ENCODE results near the gene EIF2A. TPM values are rescaled to one million over a fixed set of nuclear protein-coding genes. Genes with fewer than 3 reads are reported as not detected.

EIF2A gene
- total and polyA plus RNA-seq, 2 of the 13 experiments (the other 11 are each of a cell fraction or from before 2014, with no cell fraction given) = 124 to 139 TPM

DNA sequence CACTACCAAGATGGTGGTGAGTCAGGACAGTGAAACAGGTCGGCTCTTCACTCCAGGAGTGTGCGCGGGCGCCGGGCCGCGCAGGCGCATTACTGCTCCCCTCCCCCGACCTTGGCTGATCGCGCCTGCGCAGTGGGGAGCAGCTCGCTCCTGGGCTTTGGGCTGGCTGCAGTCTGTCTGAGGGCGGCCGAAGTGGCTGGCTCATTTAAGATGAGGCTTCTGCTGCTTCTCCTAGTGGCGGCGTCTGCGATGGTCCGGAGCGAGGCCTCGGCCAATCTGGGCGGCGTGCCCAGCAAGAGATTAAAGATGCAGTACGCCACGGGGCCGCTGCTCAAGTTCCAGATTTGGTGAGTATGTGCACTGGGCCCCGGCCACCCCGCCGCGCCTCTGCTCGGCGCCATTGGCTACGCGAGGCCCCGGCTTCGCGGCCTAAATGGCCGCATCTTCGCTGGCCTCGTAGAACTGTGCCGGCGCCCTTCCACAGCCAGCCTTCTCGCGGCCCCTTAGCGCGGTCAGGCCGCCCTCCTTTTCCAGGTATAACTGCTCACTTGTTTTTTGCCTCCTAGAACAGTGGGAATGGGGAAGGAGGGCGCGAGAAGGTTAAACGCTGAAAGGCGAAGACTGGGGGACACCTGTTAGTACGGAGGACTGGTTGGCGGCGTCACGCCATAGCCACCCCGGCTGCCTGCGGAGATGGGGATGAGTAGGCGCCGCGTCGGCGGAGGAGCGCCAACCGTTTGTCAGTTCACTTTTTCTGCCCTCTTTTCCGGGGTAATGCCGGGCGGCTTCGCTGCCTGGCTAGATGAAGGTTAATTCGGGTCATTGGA lies 56.8 kb downstream of the EIF2A start, which contains the start of gene SELENOT (continued):
- TF ChIP-seq, protein P1, sequence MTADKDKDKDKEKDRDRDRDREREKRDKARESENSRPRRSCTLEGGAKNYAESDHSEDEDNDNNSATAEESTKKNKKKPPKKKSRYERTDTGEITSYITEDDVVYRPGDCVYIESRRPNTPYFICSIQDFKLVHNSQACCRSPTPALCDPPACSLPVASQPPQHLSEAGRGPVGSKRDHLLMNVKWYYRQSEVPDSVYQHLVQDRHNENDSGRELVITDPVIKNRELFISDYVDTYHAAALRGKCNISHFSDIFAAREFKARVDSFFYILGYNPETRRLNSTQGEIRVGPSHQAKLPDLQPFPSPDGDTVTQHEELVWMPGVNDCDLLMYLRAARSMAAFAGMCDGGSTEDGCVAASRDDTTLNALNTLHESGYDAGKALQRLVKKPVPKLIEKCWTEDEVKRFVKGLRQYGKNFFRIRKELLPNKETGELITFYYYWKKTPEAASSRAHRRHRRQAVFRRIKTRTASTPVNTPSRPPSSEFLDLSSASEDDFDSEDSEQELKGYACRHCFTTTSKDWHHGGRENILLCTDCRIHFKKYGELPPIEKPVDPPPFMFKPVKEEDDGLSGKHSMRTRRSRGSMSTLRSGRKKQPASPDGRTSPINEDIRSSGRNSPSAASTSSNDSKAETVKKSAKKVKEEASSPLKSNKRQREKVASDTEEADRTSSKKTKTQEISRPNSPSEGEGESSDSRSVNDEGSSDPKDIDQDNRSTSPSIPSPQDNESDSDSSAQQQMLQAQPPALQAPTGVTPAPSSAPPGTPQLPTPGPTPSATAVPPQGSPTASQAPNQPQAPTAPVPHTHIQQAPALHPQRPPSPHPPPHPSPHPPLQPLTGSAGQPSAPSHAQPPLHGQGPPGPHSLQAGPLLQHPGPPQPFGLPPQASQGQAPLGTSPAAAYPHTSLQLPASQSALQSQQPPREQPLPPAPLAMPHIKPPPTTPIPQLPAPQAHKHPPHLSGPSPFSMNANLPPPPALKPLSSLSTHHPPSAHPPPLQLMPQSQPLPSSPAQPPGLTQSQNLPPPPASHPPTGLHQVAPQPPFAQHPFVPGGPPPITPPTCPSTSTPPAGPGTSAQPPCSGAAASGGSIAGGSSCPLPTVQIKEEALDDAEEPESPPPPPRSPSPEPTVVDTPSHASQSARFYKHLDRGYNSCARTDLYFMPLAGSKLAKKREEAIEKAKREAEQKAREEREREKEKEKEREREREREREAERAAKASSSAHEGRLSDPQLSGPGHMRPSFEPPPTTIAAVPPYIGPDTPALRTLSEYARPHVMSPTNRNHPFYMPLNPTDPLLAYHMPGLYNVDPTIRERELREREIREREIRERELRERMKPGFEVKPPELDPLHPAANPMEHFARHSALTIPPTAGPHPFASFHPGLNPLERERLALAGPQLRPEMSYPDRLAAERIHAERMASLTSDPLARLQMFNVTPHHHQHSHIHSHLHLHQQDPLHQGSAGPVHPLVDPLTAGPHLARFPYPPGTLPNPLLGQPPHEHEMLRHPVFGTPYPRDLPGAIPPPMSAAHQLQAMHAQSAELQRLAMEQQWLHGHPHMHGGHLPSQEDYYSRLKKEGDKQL (CRISPR knock-in tag; IDR thresholded peaks at IDR 0.05; ENCODE audit: low read depth) = peak; percentile 47; the same call in 1 of the 2 replicates
- TF ChIP-seq, protein P2, sequence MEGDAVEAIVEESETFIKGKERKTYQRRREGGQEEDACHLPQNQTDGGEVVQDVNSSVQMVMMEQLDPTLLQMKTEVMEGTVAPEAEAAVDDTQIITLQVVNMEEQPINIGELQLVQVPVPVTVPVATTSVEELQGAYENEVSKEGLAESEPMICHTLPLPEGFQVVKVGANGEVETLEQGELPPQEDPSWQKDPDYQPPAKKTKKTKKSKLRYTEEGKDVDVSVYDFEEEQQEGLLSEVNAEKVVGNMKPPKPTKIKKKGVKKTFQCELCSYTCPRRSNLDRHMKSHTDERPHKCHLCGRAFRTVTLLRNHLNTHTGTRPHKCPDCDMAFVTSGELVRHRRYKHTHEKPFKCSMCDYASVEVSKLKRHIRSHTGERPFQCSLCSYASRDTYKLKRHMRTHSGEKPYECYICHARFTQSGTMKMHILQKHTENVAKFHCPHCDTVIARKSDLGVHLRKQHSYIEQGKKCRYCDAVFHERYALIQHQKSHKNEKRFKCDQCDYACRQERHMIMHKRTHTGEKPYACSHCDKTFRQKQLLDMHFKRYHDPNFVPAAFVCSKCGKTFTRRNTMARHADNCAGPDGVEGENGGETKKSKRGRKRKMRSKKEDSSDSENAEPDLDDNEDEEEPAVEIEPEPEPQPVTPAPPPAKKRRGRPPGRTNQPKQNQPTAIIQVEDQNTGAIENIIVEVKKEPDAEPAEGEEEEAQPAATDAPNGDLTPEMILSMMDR (CRISPR knock-in tag; IDR thresholded peaks at IDR 0.05) = peak; percentile 29
- TF ChIP-seq HOXA9 (CRISPR knock-in tag; IDR thresholded peaks at IDR 0.05; ENCODE audit: borderline replicate concordance) (peak; percentile 84; the same call in 1 of the 2 replicates), SMAD9 (CRISPR knock-in tag; IDR thresholded peaks at IDR 0.05) (0 out of 2 replicates have a peak, but pooled peaks have one; percentile 52), ZEB1 (IDR thresholded peaks at IDR 0.05; ENCODE audit: insufficient replicate concordance, low read depth) (no peak), ISX (CRISPR knock-in tag; conservative IDR thresholded peaks at IDR 0.05) (no peak), ZNF619 (CRISPR knock-in tag; IDR thresholded peaks at IDR 0.05) (peak; percentile 94; the same call in 1 of the 2 replicates), ZC3H4 (CRISPR knock-in tag; IDR thresholded peaks at IDR 0.05; ENCODE audit: borderline replicate concordance) (peak; percentile 34; the same call in 1 of the 2 replicates), CC2D1A (CRISPR knock-in tag; IDR thresholded peaks at IDR 0.05) (peak; percentile 52; the same call in 1 of the 2 replicates), KDM1A (CRISPR knock-in tag; IDR thresholded peaks at IDR 0.05) (peak; percentile 38; the same call in 1 of the 2 replicates), KLF16 (CRISPR knock-in tag; IDR thresholded peaks at IDR 0.05) (no peak; a peak in 1 of 4 replicates), ZNF780A (CRISPR knock-in tag; IDR thresholded peaks at IDR 0.05) (no peak), ZBTB20 (CRISPR knock-in tag; IDR thresholded peaks at IDR 0.05; ENCODE audit: borderline replicate concordance, low read depth) (peak; percentile 90)
- TF ChIP-seq, protein P3, sequence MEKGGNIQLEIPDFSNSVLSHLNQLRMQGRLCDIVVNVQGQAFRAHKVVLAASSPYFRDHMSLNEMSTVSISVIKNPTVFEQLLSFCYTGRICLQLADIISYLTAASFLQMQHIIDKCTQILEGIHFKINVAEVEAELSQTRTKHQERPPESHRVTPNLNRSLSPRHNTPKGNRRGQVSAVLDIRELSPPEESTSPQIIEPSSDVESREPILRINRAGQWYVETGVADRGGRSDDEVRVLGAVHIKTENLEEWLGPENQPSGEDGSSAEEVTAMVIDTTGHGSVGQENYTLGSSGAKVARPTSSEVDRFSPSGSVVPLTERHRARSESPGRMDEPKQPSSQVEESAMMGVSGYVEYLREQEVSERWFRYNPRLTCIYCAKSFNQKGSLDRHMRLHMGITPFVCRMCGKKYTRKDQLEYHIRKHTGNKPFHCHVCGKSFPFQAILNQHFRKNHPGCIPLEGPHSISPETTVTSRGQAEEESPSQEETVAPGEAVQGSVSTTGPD (CRISPR knock-in tag; IDR thresholded peaks at IDR 0.05) = no peak
- TF ChIP-seq, protein P4, sequence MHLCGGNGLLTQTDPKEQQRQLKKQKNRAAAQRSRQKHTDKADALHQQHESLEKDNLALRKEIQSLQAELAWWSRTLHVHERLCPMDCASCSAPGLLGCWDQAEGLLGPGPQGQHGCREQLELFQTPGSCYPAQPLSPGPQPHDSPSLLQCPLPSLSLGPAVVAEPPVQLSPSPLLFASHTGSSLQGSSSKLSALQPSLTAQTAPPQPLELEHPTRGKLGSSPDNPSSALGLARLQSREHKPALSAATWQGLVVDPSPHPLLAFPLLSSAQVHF (CRISPR knock-in tag; IDR thresholded peaks at IDR 0.05) = no peak
- TF ChIP-seq, protein P5, sequence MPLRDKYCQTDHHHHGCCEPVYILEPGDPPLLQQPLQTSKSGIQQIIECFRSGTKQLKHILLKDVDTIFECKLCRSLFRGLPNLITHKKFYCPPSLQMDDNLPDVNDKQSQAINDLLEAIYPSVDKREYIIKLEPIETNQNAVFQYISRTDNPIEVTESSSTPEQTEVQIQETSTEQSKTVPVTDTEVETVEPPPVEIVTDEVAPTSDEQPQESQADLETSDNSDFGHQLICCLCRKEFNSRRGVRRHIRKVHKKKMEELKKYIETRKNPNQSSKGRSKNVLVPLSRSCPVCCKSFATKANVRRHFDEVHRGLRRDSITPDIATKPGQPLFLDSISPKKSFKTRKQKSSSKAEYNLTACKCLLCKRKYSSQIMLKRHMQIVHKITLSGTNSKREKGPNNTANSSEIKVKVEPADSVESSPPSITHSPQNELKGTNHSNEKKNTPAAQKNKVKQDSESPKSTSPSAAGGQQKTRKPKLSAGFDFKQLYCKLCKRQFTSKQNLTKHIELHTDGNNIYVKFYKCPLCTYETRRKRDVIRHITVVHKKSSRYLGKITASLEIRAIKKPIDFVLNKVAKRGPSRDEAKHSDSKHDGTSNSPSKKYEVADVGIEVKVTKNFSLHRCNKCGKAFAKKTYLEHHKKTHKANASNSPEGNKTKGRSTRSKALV (CRISPR knock-in tag; IDR thresholded peaks at IDR 0.05) = peak; percentile 89
